Measurements from ENCODE around the gene JADE2. TPM values are rescaled to one million over a fixed set of nuclear protein-coding genes. Genes with fewer than 3 reads are reported as not detected.
A peak's percentile ranks its signal among the peaks of the same experiment; 100 is the strongest.

JADE2 gene
- total and polyA plus RNA-seq, 2 donors (not counting 3 experiments of a cell fraction or from before 2014, with no cell fraction given) = 11.6 to 31.1 TPM

- no TSS peak for BruUV-seq (replicated peaks)
- TF ChIP-seq JUN (IDR thresholded peaks at IDR 0.05; ENCODE audit: borderline replicate concordance, insufficient read depth, insufficient read length, low read depth) (no peak), GATA2 (IDR thresholded peaks at IDR 0.05; ENCODE audit: insufficient read depth, insufficient read length, low read depth, low read length) (no peak), EZH2 (IDR thresholded peaks at IDR 0.05; ENCODE audit: borderline replicate concordance, low read depth, low read length, severe bottlenecking) (no peak), FOS (IDR thresholded peaks at IDR 0.05; ENCODE audit: borderline replicate concordance, insufficient read depth, low read length) (no peak), POLR2AphosphoS5 (IDR thresholded peaks at IDR 0.05; ENCODE audit: insufficient read depth, low read depth, low read length) (no peak), MYC (IDR thresholded peaks at IDR 0.05; ENCODE audit: low read depth, low read length) (no peak), POLR2A (IDR thresholded peaks at IDR 0.05; ENCODE audit: low read depth, low read length) (no peak)
- TF ChIP-seq, protein P1, sequence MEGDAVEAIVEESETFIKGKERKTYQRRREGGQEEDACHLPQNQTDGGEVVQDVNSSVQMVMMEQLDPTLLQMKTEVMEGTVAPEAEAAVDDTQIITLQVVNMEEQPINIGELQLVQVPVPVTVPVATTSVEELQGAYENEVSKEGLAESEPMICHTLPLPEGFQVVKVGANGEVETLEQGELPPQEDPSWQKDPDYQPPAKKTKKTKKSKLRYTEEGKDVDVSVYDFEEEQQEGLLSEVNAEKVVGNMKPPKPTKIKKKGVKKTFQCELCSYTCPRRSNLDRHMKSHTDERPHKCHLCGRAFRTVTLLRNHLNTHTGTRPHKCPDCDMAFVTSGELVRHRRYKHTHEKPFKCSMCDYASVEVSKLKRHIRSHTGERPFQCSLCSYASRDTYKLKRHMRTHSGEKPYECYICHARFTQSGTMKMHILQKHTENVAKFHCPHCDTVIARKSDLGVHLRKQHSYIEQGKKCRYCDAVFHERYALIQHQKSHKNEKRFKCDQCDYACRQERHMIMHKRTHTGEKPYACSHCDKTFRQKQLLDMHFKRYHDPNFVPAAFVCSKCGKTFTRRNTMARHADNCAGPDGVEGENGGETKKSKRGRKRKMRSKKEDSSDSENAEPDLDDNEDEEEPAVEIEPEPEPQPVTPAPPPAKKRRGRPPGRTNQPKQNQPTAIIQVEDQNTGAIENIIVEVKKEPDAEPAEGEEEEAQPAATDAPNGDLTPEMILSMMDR (IDR thresholded peaks at IDR 0.05; ENCODE audit: extremely low read depth in 1 of 2, insufficient read depth in 1 of 2, low read depth in 1 of 2, low read length in 2 of 2) = no peak
- TF ChIP-seq, protein P2, sequence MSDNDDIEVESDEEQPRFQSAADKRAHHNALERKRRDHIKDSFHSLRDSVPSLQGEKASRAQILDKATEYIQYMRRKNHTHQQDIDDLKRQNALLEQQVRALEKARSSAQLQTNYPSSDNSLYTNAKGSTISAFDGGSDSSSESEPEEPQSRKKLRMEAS (IDR thresholded peaks at IDR 0.05; ENCODE audit: insufficient read depth, insufficient read length) = no peak
- dilution Hi-C loops (cut with MboI; ENCODE audit: extremely low pct_ligation_motif_present, low sequenced_read_pairs) (no loop called here), intact Hi-C loops (cut with micrococcal nuclease) (no loop called here)
- Histone ChIP-seq H3K27ac (ENCODE audit: insufficient read depth, low read depth, low read length) (no peak overlapping the region), H3K4me1 (ENCODE audit: control insufficient read depth, extremely low read depth, insufficient read depth, low read length) (no peaks in the 10 kb centered on the region), H3K27me3 (ENCODE audit: control insufficient read depth in 2 of 2, insufficient read depth in 2 of 2, low read length in 2 of 2) (no peaks in the 10 kb centered on the region), H3K9me1 (replicated peaks; ENCODE audit: control insufficient read depth, extremely low read depth, insufficient read depth, low read length) (no peaks in the 10 kb centered on the region), H2AFZ (ENCODE audit: low read depth, low read length) (no peak overlapping the region), H3K36me3 (ENCODE audit: control insufficient read depth in 2 of 2, extremely low read depth in 1 of 2, insufficient read depth in 2 of 2, low read length in 2 of 2) (peaks cover 1 to 11% of the 10 kb centered on the region in 2 experiments), H3K79me2 (ENCODE audit: control insufficient read depth, insufficient read depth, low read length) (no peaks in the 10 kb centered on the region), H3K4me2 (ENCODE audit: insufficient read depth, low read length) (no peak overlapping the region), H3K4me3 (replicated peaks in 1 of 3; ENCODE audit: insufficient read depth in 1 of 3, low read depth in 1 of 3, low read length in 3 of 3) (no peak overlapping the region), H4K20me1 (replicated peaks; ENCODE audit: control insufficient read depth, extremely low read depth, insufficient read depth, low read length) (no peaks in the 10 kb centered on the region), H3K9ac (replicated peaks; ENCODE audit: extremely low read depth, insufficient read depth, low read length) (no peak overlapping the region), H3K9me3 (replicated peaks; ENCODE audit: control insufficient read depth, insufficient read depth, low read length) (no peaks in the 10 kb centered on the region)
- CTCF ChIA-PET = interaction anchor here (0.6 to 1.6 kb wide), 6 partner anchors 9 to 45 kb away, joined by 3 to 11 read pairs (median 4); no protein-coding TSS in a partner anchor
- POLR2A ChIA-PET = no interaction called here
- peak; percentile 81 for FAIRE-seq
- DNase-seq (ENCODE audit: low read depth, low spot score) = peak; percentile 42
Observed at GRCh38 chr5:134541736-134542376, 16.4 kb downstream of the JADE2 start.
